Measurements from ENCODE around the gene CNGA3. TPM values are rescaled to one million over a fixed set of nuclear protein-coding genes. Genes with fewer than 3 reads are reported as not detected.
A peak's percentile ranks its signal among the peaks of the same experiment; 100 is the strongest.
"Not testable (repeated sequence)": the region's sequence is repeated elsewhere in the genome, so short reads cannot be mapped to it uniquely, and the experiment has no call there.

Gene CNGA3
- total RNA-seq, 1 experiment from 2014 or later: not detected

GRCh38 chr2:98412751-98413458 is 66.6 kb downstream of the CNGA3 start:
- ATAC-seq (peak; percentile 93), DNase-seq (peak; percentile 87)
- peak overlapping the region; percentile 20; the same call in 1 of the 2 replicates for H3K4me2 ChIP-seq (ENCODE audit: low read length)
- H3K9me2 ChIP-seq (replicated peaks; ENCODE audit: low read length): no peaks in the 10 kb centered on the region
- TF ChIP-seq EZH2 (IDR thresholded peaks at IDR 0.05; ENCODE audit: low read length, unreplicated experiment) (no peak), EZH2phosphoT487 (IDR thresholded peaks at IDR 0.05; ENCODE audit: borderline replicate concordance, low read length) (no peak), CTCF (conservative IDR thresholded peaks at IDR 0.05; ENCODE audit: low read depth, low read length) (peak; percentile 82)
- H3K4me1 ChIP-seq (ENCODE audit: insufficient read depth, low read length): no peaks in the 10 kb centered on the region; the same call in 1 of the 2 replicates
- ChIA-PET CTCF (interaction anchor here (0.6 to 1.1 kb wide), 3 partner anchors 44 to 477 kb away, joined by 3 to 7 read pairs (median 3); no protein-coding TSS in a partner anchor), POLR2A (ENCODE audit: unreplicated experiment) (interaction anchor here (0.5 kb wide), 1 partner anchor 67 kb away, joined by 3 read pairs; no protein-coding TSS in a partner anchor)
- H4K20me1 ChIP-seq (ENCODE audit: low read length): no peaks in the 10 kb centered on the region
- H3F3A ChIP-seq (ENCODE audit: low read length, unreplicated experiment): no peaks in the 10 kb centered on the region
- peak overlapping the region; percentile 44 for H2AFZ ChIP-seq (ENCODE audit: low read length)
- intact Hi-C loops (cut with micrococcal nuclease): loop anchor here (1.0 kb wide), 1 partner anchor 188 kb away; no protein-coding TSS in a partner anchor
- no peak overlapping the region for H3K4me3 ChIP-seq (ENCODE audit: low read length)
- H3K27ac ChIP-seq (ENCODE audit: low read length): no peak overlapping the region
- no peaks in the 10 kb centered on the region for H3K36me3 ChIP-seq (ENCODE audit: low read depth, low read length)
- BruUV-seq (replicated peaks): no TSS peak
- no peak overlapping the region for H3K9ac ChIP-seq (ENCODE audit: low read length)
- H3K79me2 ChIP-seq (ENCODE audit: low read length): no peaks in the 10 kb centered on the region
- H3K27me3 ChIP-seq (ENCODE audit: low read length): no peaks in the 10 kb centered on the region
- no peaks in the 10 kb centered on the region for H3K9me3 ChIP-seq (ENCODE audit: low read length)

- CTCF ChIA-PET; H3K27me3 ChIP-seq (ENCODE audit: low read length); H3K4me3 ChIP-seq (ENCODE audit: low read length); H3K9me2 ChIP-seq (replicated peaks; ENCODE audit: low read length); BruUV-seq (replicated peaks); H3K27ac ChIP-seq (ENCODE audit: low read length); ATAC-seq; DNase-seq; H3K9ac ChIP-seq (ENCODE audit: low read length); H3K4me1 ChIP-seq (ENCODE audit: insufficient read depth, low read length); H3K36me3 ChIP-seq (ENCODE audit: low read depth, low read length); POLR2A ChIA-PET (ENCODE audit: unreplicated experiment); H3K9me3 ChIP-seq (ENCODE audit: low read length); H2AFZ ChIP-seq (ENCODE audit: low read length); H4K20me1 ChIP-seq (ENCODE audit: low read length); H3F3A ChIP-seq (ENCODE audit: low read length, unreplicated experiment); intact Hi-C loops (cut with micrococcal nuclease); H3K79me2 ChIP-seq (ENCODE audit: low read length); H3K4me2 ChIP-seq (ENCODE audit: low read length): not testable (repeated sequence)
Observed at GRCh38 chr2:98414246-98414645, 68.0 kb downstream of the CNGA3 start.

GRCh38 chr2:98415719-98416248 is 69.5 kb downstream of the CNGA3 start:
- H2AFZ ChIP-seq (ENCODE audit: low read length); H3K4me2 ChIP-seq (ENCODE audit: low read length); CTCF ChIA-PET; H3K79me2 ChIP-seq (ENCODE audit: low read length); H3K9me3 ChIP-seq (ENCODE audit: low read length); H3F3A ChIP-seq (ENCODE audit: low read length, unreplicated experiment); ATAC-seq; BruUV-seq (replicated peaks); POLR2A ChIA-PET (ENCODE audit: unreplicated experiment); H3K9ac ChIP-seq (ENCODE audit: low read length); H3K27ac ChIP-seq (ENCODE audit: low read length); H3K27me3 ChIP-seq (ENCODE audit: low read length); H3K4me3 ChIP-seq (ENCODE audit: low read length); H3K4me1 ChIP-seq (ENCODE audit: insufficient read depth, low read length); intact Hi-C loops (cut with micrococcal nuclease); DNase-seq; H3K9me2 ChIP-seq (replicated peaks; ENCODE audit: low read length); H4K20me1 ChIP-seq (ENCODE audit: low read length); H3K36me3 ChIP-seq (ENCODE audit: low read depth, low read length): not testable (repeated sequence)

Data from PC-3 (cell line).